AG09319 (cell line): ENCODE results near the gene DUS1L.

Source experiments
- DNase-seq: peaks from one replicate; pipeline ENCODE4 v3.0.0-alpha.2; 2010; ENCODE audit warnings: low read depth; ENCODE audit errors: extremely low read depth
- CTCF ChIP-seq: IDR thresholded peaks from 2 replicates; pipeline ENCODE4 v1.5.1; 2011; ENCODE audit warnings: low read depth, mild to moderate bottlenecking, inconsistent platforms, low read length, moderate library complexity

Gene DUS1L

GRCh38 chr17:82076785-82077591 lies 11.4 kb upstream of the DUS1L start:
- no peak for TF ChIP-seq CTCF
- DNase-seq, result no peak

- no peak for TF ChIP-seq CTCF
- DNase-seq, result no peak
These were observed 10.6 kb upstream of the DUS1L start for GRCh38 chr17:82076018-82076784.

GRCh38 chr17:82073446-82073845 lies 7.8 kb upstream of the DUS1L start:
- no peak for TF ChIP-seq CTCF
- DNase-seq, result no peak

GRCh38 chr17:82072827-82073226 lies 7.2 kb upstream of the DUS1L start:
- no peak for TF ChIP-seq CTCF
- DNase-seq, result no peak

GRCh38 chr17:82070611-82071010 lies 5.0 kb upstream of the DUS1L start:
- no peak for DNase-seq
- no peak for TF ChIP-seq CTCF

- no peak for TF ChIP-seq CTCF
- DNase-seq, result no peak
These were observed 389 bp downstream of the DUS1L start for GRCh38 chr17:82065193-82065637.
